Hepatic stellate cell (primary cell): Measurements from ENCODE around the gene PTPRN2.

Experiments
- DNase-seq: peaks from one replicate; pipeline ENCODE4 v3.0.0; 2011; ENCODE audit warnings: low spot score

Gene PTPRN2

DNA sequence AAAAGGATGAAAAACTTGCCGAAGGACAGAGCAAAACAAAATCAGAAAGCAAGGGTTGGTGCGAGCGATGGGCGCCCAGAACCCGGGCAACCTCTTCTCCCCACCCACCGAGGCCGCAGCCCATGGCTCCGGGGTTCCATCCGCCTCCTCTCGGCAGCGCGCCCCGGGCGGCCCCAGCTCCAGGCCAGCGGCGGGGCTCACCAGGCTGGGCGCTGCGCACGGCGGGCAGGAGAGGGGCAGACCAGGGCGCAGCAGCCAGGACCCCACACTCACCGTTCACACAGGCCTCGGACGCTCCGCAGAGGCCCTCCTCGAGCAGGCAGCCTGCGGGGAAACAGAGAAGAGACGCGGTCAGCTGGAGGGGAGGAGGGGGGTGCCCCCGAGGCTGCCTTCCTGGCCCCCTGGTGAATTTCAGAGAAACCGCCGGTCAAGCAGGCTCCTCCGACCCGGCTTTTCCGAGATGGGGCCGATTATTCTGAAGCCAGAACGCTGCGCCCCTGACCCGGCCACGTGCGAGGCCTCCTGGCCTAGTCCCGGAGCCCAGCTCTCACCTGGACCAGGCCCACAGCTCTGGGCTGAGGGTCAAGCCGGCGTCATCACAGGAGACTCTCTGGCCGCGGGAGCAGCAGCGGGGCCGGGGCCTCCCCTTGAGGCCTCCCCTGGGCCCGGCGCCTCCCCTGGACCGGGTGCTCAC lies 98.0 kb downstream of the PTPRN2 start:
- no peak for DNase-seq

DNA sequence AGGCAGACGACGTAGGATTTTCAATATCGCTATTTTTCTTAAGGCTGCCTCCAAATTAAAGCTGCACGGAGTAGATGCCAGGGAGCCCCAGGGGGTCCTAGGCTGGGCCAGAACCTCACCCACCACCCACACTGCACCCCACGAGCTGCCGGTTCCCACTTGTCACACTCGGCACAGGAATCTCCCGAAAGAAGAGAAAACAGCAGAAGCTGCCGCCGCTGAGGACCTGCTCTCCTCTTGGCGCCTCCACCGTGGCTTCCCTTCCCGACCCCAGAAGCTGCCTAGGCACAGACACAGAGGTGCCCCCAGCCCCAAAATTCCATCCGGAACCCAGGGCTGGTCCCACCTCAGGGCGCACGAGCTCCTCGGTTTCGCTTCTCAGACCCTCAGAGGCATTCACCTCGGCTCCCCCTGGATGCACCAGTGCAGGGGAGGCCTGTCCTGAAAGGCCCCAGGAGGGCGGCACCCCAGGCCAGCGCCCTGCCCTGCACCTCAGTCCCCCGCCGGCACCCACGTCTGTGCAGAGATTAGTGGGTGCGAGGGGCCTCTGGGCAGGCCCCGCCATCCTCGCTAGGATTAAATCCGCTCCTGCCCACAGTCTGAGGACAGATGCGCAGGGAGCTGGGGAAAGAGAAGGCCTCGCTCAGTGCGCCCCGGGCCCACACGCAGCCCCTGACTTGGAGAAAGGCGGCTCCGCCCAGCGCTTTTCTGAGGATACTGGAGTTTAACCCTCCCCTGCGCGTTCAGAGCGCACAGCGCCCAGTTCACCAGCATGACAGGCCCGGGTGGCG lies 99.2 kb downstream of the PTPRN2 start:
- DNase-seq: no peak

DNA sequence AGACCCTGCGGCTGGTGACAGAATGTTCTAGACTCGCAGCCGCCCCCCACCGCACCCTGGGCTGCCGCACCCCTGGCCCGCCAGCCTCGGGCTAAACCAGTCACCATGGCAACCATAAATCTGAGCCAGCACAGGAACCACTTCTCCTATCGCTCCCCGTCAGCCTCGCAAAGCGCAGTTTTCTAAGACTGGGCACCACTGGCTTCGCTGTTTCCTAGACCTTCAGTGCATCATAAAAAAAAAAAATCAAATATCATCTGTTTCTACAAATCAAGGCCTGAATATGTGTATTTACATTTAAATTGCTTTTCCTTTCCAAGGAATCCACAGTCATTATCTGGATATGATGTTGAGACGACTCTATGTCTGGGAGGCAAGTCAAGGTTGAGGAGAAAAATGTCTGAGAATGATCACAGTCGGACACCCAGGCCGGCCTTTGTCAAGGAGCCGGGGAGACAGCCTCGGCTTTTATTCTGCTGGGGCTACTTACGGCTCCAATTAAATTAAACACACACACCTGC lies 99.9 kb downstream of the PTPRN2 start:
- no peak for DNase-seq

DNA sequence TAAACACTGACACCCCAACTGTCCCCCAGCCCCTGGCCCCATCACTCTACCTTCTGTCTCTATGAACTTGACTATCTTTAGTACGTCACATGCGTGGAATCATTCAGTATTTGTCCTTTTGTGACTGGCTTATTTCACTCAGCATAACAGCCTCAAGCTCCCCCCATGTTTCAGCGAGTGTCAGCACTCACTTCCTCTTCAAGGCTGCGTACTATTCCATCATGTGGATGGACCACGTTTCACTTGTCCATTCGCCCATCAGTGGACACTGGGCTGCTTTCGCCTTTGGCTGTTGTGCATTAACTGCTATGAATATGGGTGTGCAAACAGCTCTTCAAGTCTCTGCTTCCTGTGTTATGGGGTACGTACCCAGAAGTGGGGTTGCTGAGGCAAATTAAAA lies 100.7 kb downstream of the PTPRN2 start:
- no peak for DNase-seq

DNA sequence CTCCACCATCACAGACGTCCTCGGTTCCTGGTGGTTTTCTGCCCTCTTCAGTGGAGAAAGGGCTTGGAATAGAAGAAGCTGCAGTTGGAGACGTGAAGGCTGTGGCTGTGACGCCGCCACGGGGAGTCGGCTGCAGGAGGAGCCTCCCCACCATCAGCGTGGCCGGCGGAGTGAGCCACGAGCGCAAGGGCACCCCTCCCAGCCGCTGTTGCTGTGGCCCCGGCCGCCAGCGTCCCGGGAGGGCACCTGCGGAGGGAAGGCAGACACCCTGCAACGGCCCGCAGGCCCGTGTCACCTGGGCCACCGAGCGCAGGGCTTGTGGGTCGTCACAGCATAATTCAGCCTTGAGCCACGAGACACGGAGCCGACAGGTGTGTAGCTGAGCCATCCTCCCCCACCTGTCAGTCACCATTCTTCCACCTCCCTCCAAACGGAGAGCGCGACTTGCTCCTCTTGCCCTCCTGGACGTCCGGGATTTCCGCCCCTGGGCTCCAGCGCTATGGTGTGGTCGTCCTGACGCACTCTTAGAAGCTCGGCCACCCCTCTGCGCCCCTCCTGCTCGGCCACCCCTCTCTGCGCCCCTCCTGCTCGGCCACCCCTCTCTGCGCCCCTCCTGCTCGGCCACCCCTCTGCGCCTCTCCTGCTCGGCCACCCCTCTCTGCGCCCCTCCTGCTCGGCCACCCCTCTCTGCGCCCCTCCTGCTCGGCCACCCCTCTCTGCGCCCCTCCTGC lies 102.7 kb downstream of the PTPRN2 start:
- no peak for DNase-seq

DNA sequence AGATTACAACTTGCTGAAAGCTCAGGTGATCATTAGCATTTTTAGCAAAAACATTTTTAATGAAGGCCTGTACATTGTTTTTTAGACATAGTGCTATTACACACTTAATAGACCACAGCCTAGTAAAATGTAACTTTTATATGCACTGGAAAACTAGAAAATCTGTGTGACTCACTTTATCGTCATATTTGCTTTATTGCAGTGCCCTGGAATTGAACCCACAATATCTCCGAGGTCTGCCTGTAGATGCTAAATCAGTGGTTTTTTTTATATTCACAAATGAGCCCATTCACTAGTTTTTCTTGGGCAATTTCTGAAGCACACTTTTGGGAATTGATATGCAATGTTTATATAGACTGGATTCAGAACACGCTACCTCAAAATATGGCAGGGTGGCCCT lies 105.1 kb downstream of the PTPRN2 start:
- no peak for DNase-seq

DNA sequence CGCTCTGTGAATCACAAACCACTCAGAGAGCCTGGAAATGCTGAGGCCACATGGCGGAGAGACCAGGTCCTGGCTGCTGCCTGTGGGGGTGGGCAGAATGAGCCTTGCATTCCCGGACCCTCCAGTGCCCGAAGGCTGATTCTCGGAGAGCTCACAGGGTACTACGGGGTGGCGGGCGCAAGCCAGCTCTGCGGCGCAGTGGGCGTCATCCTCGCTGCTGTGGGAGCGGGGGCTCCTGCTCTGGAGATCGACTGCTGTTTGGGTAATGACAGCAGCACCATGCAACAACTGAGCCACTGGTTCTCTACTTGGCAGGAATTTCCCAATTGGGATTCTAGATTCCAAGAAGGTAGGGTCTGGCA lies 108.0 kb downstream of the PTPRN2 start:
- no peak for DNase-seq

DNA sequence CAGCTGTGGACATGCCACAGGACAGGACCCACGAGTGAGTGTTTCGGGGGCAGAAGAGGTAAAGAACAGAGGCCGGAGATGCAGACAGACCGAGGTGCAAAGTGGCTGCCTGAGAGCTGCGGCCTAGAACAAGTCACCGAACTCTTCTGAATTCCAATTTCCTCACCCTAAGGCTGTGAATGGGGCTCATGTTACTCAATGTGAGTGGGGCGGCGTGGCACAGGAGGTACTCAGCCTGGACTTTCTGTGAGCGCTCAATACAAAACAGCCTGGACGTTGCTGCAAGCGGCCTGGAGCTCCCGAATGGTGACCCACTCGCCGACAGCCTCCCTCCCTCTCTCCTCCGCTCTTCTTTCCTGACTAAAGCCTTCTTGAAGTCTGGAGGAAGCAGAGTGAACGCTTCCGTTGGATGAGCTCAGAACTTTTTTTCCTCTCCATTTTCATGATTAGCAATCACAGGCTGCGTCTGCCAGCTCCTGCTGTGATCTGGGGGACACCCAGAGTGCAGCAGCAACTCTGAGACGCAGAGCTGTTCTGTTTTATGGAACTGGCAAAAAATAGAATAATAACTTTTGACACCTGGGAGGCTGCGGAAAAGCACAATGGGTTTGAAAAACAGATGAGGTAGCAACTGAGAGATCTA lies 108.5 kb downstream of the PTPRN2 start:
- DNase-seq: no peak

DNA sequence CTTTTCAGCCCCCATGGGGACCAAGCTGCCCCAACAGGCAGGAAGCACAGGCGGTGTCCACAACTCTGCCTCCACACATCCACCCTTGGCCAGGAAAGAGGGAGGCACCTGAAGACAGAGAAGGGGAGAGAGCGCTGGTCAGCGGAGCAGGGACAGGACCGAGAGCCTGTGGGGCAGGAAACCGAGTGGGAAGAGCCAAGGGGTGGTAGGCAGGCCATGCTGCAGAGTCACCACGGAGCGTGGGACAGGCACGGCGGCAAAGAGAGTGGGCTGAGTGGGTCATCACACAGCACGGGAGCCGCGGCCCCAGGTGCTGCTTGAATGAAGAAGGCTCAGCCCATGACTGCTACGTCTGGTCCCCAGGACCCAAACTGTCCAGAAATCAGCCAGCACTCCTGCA lies 109.8 kb downstream of the PTPRN2 start:
- no peak for DNase-seq

DNA sequence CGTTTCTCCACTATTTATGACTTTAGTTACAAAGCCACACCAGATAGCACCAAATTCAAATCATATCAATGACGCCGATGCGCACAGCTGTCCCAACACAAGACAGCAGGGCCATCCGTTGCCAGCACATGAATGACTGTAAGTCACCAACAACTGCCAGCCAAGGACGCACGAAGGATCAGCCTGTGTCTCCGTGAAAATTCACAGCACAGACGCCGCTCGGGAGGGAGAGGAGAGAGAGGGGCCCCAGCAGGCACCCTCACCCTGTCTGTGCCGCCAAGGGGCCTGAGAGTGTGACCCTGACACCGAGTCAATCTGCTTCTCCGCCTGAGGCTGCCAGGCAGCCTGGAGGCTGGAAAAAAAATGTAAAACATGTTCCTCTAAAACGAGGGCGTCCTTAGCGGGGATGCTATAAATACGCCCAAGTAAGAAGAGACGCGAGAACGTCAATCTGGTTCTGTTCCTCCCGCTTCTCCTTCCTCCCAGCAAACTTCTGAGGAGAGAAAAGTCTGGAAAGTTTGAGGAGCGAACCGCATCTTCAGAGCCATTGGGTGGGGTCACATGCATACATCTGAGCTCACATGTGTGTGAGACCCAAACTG lies 111.2 kb downstream of the PTPRN2 start:
- no peak for DNase-seq

DNA sequence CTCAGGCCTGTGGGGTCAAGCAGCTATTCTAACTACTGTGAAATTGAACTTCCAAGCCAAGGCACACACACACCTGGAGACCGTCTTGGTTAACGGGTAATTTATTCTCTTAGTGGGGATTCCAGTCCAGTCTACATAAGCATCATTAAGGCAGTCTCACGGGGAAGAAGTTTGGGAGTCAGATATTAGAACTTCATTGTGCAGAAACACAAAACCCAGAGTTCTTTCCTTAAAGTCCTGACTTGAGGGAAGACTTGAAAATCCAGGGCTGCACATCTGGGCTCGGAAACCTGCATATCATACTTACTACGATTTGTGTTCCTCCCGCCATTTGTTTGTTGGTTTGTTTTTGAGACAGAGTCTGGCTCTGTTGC lies 112.0 kb downstream of the PTPRN2 start:
- no peak for DNase-seq

DNA sequence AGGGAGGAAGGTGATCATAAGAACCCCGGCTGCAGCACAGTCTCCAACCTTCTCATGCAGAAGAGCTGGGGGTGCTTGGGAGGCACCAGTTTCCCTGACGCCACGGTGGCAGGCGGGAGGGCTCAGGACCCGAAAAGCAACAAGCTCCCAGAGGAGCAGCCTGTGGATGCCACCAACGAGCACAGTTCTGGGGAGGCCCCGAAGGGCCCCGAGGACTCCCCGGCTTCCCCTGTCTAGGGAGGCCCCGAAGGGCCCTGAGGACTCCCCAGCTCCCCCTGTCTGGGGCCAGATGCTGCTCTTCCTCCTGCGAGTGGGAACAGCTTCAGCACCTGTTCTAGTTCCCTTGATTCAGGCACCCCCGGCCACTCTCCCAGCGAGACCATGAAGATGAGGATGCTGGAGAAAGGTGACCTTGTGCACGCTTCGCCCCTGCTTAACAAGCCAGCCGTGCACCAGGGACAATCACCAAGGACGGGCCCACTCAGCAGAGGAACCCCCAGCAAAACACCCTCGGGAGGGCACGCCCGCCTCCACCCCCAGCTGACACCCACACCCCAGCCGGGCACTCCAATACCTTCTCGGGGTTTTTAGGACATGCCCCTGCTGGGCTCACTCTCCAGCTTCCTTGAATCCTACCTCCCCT lies 112.5 kb downstream of the PTPRN2 start:
- DNase-seq: no peak

DNA sequence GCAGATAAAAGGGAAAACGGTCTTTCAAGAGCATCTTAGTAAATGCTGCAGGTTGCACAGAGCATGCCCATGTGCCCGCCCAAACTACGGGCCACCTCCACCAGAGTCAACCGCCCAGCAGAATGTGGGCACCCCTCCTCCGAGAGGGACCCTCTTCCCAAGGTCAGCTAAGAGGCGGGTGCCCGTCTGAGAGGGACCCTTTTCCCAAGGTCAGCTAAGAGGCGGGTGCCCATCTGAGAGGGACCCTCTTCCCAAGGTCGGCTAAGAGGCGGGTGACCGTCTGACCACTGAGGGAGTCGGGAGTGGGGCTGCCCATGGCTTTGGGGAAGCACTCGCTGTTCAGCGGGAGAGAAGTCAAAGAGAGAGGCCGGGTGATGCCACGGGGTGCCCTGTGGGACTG lies 113.1 kb downstream of the PTPRN2 start:
- DNase-seq: no peak

DNA sequence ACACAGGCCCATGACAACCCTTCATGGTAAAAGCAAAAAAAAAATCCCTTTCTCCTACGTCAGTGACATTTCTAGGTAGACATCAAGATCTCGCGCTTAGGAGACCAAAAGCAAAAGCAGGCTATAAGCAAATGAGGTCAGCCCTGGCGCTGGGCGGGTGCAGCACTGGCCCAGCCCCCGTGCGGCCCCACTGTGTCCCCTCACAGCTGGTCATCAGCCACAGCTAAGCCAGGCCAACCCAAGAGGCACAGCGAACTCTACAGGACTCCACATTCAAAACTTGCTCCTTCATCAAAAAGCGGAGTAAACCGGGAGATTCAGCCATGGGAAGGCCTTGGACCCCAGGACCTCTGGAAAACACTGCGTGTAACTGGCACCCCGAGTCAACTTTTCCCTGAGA lies 113.7 kb downstream of the PTPRN2 start:
- no peak for DNase-seq

DNA sequence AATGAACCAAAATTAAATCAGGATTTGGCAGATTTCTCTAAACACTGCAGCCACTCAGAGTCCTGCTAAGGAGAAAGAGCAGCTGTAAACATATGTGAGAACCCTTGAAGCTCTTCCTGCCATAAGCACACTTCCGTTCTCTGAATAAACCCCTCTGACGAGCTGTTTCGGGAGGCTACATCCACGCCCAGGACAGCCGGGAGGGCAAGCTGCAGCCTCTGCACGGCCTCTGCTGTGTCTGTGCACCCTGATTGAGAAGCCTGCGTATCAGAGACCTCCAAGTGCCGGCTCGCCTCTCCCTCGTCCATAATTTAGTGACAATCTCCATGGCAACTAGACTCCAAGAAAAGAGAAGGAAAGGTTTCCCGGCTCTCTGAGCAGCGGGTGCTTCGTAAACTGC lies 114.4 kb downstream of the PTPRN2 start:
- DNase-seq: no peak

DNA sequence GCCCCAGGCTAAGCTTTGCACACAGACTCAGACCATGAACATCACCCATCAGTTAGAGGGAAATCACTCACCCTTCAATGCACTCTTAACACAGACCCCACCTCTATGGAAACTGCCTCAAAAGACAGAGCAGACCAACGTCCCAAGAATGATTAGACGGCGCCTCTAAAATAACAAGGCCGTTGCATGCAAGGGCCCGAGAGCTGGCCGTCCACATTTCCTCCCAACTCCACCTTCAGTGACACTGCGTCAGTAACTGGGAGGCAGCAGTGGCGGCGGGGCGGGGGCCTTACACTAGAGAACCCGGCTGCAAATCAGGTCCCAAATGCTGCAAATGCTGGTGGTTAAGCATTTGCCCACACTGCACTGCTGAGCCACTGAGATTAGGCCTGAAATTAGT lies 115.0 kb downstream of the PTPRN2 start:
- DNase-seq: no peak

DNA sequence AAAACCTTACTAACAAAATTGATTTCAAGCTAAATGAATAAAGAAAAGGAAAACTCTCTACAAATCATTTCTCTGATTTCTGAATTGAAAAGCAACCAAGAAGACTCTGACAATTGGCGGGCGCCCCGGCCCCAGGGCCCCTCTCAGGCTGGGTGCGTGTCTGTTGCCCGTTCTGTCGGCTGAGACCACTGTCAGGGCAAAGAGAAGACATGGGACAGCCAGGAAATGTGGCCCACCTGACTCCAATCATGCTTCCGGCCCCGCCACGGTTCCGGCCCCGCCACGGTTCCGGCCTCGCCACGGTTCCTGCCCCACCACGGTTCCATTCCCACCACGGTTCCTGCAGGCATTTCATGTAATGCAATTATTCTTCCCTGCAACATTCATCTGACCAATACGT lies 115.9 kb downstream of the PTPRN2 start:
- DNase-seq: no peak

DNA sequence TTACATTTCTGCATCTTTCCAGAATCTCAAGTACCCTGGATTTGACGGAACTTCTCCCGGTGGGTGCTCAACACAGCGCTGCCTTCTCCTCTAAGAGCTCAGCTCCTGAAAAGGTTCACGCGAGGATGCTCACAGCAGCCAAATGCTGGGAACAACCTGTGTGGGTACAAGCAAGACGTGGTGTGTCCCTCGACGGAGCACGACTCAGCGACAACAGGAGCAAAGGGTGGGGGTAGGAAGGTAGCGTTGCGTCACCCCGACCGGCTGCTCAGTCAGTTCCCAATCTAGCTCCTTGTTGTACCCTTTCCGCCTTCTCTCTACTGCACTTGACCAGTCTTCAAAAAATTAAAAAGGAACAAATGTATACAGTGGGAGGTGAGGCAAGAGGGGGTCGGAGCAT lies 117.3 kb downstream of the PTPRN2 start:
- DNase-seq: no peak

DNA sequence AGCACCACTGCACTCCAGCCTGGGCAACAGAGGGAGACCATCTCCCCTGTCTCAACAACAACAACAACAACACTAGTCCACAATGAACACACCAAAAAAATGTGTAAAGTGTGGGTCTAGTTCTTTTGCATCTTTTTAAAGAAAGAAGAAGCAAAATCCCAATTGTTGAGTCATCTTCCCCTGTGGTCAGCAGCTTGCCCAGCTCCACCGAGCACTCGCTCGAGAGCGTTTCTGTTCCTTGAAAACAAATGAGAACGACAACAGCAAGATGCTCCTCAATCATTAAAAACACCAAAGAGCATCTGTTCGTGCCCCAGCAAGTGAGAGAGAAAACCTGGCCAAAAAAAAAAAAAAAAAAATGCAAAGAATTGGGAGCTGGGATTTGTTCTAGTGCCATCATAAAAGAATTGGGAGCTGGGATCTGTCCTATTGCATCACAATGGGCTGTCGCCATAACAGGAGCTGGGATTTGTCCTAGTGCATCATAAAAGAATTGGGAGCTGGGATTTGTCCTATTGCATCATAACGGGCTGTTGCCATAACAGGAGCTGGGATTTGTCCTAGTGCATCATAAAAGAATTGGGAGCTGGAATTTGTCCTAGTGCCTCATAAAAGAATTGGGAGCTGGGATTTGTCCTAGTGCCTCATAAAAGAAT lies 118.1 kb downstream of the PTPRN2 start:
- DNase-seq: no peak

DNA sequence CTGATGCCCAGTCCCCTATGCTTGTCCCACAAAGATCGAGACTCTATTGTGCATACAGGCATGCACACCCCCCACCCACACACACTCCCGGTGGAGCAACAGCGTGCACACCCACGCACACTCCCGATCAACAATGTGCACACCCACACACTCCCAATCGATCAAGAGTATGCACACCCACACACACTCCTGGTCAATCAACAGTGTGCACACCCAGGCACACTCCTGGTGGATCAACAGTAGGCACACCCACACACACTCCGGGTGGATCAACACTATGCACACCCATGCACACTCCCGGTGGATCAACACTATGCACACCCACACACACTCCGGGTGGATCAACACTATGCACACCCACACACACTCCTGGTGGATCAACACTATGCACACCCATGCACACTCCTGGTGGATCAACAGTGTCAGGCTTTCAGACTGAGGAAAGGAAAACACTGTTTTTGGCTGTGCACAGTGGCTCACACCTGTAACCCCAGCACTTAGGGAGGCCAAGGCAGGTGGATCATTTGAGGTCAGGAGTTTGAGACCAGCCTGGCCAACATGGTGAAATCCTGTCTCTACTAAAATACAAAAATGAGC lies 118.8 kb downstream of the PTPRN2 start:
- DNase-seq: no peak

DNA sequence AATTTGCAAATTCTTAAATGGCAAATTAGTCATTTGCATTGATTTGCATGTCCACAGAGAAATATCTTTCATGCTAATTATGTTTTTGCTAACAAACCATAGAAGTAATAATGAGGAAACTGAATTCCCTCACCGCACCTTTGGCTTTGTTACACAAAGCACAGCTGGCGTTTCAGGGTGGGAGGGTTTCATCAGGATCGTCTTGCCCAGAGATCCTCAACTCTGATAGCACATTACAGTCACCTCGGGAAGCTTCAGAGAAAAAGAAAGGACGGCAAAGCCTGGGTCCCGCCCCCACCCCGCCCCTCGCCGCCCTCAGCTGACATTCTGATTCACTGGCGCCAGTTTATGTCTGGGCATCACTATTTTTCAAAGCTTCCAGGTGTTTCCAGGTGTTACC lies 119.4 kb downstream of the PTPRN2 start:
- DNase-seq: no peak
